Activated effector memory CD4-positive, alpha-beta T cell treated with anti-CD3 and anti-CD28 coated beads, Interleukin-2, amount 50 U/mL, for 16 hours (primary cell): ENCODE data around the gene PLIN4.

Experiments used
- DNase-seq: peaks from one replicate; pipeline ENCODE4 v3.0.0-alpha.2; 2020

The PLIN4 gene

DNA sequence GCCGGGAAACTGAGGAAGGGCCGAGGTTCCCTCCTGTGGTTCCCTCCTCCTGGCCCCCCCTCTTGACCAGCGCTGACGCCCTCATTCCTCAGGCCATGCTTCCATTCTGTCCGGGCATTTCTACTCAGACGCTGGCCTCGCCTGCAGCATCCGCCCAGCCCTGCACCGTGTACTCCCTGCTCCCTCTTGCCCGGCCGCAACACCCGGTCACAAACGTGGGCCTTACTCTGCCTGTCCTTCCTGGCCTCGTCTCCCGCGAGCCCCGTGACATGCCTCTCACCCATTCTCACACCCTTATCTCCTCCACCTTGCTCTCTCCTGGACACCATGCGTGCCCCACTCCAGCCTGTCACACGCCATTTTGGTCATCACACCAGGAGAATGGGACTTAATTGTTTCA is 34.9 kb downstream of the PLIN4 start:
- DNase-seq: no peak

DNA sequence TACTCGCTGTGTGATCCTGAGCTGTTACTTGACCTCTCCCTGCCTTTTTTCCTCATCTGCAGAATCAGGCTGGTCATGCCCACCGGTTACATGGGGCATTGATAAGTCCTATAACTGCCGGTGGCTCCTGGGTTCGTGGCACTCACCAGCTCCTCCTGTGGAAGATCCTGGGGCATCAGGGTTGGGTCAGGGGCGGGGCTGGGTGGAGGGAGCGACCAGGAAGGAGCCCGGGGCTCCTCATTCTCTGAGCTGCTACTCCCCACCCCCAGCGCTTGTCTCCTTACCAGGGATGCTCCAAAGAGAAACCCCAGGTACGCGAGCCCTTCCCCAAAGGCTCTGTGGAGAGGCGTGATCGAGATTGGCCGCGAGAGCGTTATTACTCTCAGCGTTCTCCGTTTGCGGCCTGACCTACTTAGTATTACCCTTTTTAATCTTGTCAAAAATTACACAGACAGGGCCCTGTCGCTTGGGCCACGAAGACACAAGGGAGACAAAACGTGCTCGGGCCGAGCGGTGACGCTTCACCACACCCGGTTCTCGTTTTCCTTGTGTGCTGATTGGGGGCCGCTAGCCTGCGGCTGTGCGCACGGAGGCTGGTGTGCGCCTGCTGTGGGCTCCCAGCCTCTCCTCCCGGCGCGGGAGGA is 35.4 kb downstream of the PLIN4 start:
- no peak for DNase-seq

DNA sequence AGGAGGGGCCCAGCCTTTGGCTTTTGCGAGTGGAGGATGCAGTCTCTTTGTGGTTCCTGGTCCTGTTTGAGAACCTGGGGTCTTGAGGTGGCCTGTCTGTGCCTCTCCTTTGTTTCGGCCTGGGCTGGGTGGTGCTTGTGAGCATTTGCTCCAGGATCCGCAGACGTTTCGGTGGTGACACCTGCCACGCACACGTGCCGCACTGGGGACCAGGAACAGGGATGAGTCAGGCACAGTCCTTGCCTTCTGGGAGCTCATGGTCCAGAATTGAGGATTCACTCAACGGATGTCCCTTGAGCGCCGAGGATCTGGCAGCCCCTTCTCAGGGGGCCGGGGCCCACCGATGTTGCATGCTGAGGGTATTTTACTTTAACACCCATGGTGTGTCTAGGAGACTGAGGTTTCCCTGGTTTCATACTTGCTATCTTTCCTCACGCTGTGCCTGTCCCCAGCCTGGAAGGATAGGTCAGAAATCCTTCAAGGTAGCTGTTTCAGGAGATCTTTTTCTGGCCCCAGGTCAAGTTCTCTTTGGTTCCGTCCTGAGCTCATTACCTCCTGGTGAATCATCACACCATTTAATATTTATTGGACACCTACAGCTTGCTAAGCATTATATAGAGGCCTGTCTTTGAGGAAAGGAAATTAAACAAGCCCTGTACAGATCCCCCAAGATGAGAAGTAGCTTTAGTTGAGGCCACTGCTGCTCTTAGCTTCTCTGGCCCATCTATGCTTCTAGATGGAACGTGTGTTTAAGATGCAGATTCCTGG is 41.1 kb downstream of the PLIN4 start:
- DNase-seq: no peak

- DNase-seq: no peak
Observed at GRCh38 chr19:4474514-4475022, 43.7 kb downstream of the PLIN4 start.

GRCh38 chr19:4473763-4474513 is 44.3 kb downstream of the PLIN4 start:
- no peak for DNase-seq

DNA sequence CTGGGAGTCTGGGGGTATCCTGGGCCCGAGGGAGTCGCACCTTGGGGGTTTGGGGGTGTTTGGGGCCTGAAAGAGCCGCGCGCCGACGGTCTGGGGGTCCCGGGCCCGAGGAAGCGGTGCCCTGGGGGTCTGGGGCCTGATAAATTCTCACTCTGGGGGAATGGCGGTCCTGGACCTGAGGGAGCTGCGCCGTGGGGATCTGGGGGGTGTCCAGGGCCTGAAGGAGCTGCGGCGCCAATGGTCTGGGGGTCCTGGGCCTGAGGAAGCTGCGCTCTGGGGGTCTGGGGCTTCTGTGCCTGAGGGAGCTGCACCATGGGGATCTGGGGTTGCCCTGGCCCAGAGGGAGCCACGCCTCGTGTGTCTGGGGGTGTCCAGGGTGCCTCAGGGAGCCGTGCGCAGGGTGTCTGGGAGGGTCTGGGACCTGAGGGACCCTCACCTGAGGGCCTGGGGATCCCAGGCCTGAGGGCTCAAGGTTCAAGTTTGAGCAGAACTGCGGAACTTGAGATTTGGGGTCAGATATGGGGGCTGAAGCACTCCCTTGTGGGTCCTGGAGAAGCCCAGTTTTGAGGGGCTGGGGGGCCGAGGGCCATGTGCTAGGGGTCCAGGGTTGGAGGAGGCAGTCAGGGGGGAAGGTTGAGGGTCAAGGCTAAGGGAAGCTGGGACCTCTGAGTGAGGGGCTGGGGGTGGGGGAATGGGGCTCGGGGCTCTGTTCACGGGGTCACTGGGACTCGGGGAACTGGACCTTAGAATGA is 45.1 kb downstream of the PLIN4 start:
- no peak for DNase-seq

GRCh38 chr19:4472174-4472974 is 45.9 kb downstream of the PLIN4 start, which contains the start of gene HDGFL2:
TSS of gene HDGFL2 (plus strand) at chr19:4472297. CDS start at chr19:4472351, 54 bp downstream.
- DNase-seq: no peak

GRCh38 chr19:4471403-4472173 is 46.7 kb downstream of the PLIN4 start:
- DNase-seq: peak; percentile 99

DNA sequence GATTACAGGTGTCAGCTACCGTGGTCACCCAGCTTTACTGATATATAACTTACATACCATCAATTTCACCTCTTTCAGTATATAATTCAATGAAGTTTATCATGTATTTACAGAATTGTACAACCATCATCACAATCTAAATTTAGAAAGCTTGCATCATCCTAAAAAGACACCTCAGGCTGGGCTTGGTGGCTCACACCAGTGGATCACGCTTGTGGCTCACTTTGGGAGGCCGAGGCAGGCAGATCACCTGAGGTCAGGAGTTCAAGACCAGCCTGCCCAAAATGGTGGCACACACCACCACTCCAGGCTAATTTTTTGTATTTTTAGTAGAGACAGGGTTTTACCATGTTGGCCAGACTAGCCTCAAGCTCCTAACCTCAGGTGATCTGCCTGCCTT is 50.5 kb downstream of the PLIN4 start:
- DNase-seq: no peak

- DNase-seq: no peak
Observed at GRCh38 chr19:4464815-4465581, 53.3 kb downstream of the PLIN4 start.

GRCh38 chr19:4457654-4458395 is 60.5 kb downstream of the PLIN4 start, which contains the start of gene UBXN6:
TSS of gene UBXN6 (minus strand) at chr19:4457794. CDS start at chr19:4457697, 97 bp downstream.
- peak; percentile 99 for DNase-seq

DNA sequence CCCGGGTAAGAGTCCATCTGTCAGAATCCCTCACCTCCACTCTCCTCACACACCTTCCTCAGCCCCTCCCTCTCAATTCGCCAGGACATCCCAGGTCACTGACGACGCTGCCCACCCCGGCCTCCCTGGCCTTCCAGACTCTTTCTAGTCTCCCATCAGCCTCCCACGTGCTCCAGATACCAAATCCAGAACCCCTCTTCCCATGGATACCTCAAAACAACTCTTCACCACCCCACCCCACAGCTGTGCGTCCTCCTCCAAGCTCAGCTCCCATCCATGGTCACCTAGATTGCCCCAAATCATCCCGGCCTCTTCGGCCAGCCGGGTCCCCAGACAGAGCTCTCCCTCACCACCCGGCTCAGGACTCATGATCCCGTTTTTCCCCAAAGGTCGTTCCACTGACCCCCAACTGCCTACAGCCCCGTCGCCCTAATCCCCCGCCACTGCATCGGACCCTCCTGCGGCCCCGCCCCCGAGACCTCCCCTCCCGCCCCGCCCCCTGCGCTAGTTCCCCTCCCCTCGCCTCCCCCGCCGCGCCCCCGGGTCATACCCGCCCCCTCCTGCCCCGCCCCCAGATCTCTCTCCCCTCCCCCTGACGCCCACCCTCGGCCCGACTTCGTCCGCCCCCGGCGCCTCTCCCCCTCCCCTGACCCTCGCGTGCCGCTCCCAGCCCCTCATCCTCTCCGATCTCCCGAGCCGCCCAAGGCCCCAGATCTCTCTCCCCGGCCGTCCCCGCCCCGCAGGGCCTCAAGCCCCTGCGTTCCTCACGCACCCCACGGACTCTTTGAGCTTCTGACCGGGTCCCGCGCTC is 61.2 kb downstream of the PLIN4 start:
- DNase-seq: peak; percentile 79

DNA sequence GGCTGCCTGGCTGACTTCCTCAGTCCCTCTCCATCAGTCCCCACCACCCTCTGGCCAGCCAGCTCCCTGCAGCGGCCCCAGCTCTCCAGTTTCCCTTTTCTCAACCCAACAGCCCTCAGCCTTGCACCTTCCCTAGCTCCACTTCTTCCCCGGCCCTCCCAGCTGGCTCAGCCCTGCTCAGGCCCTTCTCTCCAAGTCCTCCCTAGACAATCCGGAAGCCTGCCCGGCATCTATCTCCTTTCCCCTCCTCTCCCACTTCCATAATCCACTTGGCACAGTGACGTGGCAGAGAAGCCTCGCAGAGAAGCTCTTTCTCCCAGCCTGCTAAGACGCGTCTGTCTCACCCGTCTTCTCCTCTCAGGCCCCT is 61.8 kb downstream of the PLIN4 start:
- DNase-seq: no peak

DNA sequence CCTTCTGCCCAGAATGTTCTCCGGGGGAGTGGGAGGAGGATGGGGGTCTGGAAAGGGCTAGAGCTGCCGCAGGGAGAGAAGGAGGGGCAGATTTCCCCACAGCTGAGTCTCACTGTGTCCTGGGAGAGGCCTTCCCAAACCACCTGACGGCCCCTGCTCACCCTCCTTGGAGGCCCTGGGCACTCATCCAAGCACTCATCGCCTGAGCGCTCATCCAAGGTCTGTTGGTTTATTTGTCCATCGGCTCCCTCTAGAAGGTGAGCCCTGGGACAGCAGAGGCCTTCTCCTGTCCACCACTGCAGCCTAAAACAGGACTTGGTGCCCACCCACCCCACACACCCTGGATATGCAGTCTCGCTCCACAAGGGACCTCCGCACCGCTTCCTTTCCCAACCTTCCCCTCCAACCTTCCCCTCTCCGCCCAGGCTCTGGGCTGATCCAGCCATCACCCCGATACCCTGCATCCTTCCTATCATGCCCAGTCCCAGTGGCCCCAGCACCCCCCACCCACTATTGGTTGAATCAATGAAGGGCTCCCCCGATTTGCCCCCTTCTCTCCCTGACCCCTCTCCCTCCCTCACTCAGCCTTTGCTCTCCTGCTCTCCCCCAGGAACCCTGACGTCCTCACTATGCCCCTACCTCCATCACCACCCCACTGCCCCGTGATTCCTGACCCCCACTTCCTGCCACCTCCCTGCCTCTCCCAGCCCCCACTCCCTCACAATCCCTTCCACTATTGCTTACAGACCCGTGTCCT is 62.4 kb downstream of the PLIN4 start:
- DNase-seq: no peak

DNA sequence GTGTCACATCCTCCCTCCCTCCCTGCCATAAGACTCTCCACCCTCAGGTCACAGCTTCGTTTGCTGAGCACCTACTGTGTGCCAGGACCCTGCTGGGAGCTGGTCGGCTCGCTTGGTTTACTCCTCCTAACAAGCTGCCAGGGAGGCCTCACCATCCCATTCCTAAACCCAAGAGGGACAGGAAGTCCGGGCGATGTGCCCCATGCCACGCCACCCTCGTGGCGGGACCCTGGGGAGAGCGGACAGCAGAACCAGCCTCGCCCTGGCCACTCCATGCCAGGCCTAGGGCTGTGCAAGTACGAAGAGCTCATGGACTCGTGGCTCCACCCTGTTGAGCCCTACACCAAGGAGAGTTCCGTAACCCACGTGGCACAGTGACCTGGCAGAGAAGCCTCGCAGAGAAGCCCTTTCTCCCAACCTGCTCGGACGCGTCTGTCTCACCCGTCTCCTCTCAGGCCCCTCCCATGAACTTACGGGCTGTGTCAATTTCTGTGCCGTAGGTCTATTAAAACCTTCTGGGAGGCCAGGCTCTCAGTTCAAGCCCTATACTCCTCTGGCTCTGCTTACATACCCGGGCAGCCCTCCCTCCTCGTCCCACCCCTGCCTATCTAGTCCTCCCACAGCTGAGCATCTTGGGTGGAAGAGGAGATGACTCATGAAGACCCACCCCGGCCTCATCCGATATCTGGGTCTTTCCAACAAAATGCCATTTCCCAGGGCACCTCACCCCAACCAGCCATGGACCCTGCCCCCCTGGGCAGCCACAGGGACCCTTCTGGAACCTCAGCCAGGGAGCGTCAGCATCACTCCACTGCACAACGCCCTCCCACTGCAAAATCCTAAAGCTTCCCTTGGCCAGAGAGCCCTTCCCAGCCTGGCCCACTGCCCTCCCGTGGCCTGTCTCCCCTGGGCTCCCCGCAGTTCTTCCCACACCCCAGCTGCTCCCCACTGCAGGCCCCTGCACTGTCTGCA is 63.3 kb downstream of the PLIN4 start:
- no peak for DNase-seq
